GM19193 (cell line): ENCODE data around the gene ITSN2.

Experiments used
- POLR2A ChIP-seq: IDR thresholded peaks from 4 replicates; pipeline ENCODE4 v1.6.1; 2011; ENCODE audit not compliant: insufficient read depth, insufficient read length; ENCODE audit errors: extremely low read depth

The ITSN2 gene

GRCh38 chr2:24258718-24259117, 101.6 kb downstream of the ITSN2 start:
- TF ChIP-seq POLR2A, result no peak

- no peak for TF ChIP-seq POLR2A
Observed at GRCh38 chr2:24253303-24253919, 106.9 kb downstream of the ITSN2 start.

- no peak for TF ChIP-seq POLR2A
Observed at GRCh38 chr2:24247592-24247991, 112.7 kb downstream of the ITSN2 start.

GRCh38 chr2:24247164-24247563, 113.2 kb downstream of the ITSN2 start:
- TF ChIP-seq POLR2A, result no peak

GRCh38 chr2:24245986-24246776, 114.2 kb downstream of the ITSN2 start:
- TF ChIP-seq POLR2A, result no peak

- no peak for TF ChIP-seq POLR2A
Observed at GRCh38 chr2:24241528-24241927, 118.8 kb downstream of the ITSN2 start.

GRCh38 chr2:24239553-24239952, 120.8 kb downstream of the ITSN2 start:
- no peak for TF ChIP-seq POLR2A

GRCh38 chr2:24238158-24238557, 122.2 kb downstream of the ITSN2 start:
- no peak for TF ChIP-seq POLR2A

GRCh38 chr2:24237313-24237712, 123.0 kb downstream of the ITSN2 start:
- no peak for TF ChIP-seq POLR2A

GRCh38 chr2:24233321-24233720, 127.0 kb downstream of the ITSN2 start:
- TF ChIP-seq POLR2A, result no peak

GRCh38 chr2:24231461-24231881, 128.9 kb downstream of the ITSN2 start:
- no peak for TF ChIP-seq POLR2A

GRCh38 chr2:24228470-24228869, 131.9 kb downstream of the ITSN2 start:
- TF ChIP-seq POLR2A, result no peak

- TF ChIP-seq POLR2A, result no peak
Observed at GRCh38 chr2:24225499-24226242, 134.7 kb downstream of the ITSN2 start.

GRCh38 chr2:24222946-24223345, 137.4 kb downstream of the ITSN2 start:
- no peak for TF ChIP-seq POLR2A

- no peak for TF ChIP-seq POLR2A
Observed at GRCh38 chr2:24221343-24222050, 138.8 kb downstream of the ITSN2 start.
